HG02852 (cell line): Measurements from ENCODE around the gene MMP3.
"Not testable (repeated sequence)": the region's sequence is repeated elsewhere in the genome, so short reads cannot be mapped to it uniquely, and the experiment has no call there.

Source experiments
- ATAC-seq: cut with Tn5 transposase; IDR thresholded peaks from one replicate; pipeline ENCODE4 v1.9.1; 2021; ENCODE audit warnings: mild to moderate bottlenecking, moderate library complexity; ENCODE audit not compliant: unreplicated experiment

Gene MMP3

DNA sequence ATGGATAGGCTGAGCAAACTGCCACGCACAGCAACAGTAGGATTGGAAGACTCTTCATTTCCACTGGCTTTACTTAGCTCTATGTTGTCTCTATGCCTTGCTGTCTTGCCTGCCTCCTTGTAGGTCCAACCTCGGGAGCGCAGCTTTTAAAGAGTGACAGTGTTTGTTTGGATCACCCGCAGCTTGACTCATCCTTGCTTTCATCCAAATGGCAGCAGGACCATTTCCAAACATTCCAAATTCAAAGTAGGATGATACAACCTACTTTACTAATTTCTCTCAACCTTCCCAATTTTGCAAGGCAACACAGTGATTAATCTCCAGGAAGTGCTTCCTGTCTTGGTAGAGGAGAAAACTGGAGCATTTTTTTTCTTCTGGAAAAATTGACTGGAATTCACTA lies at the start of gene MMP3:
Gene MMP3, minus strand, starts transcription at position 121 of the 400 bp plus-strand sequence. Its CDS starts 63 bp downstream, at position 58.
- no peak for ATAC-seq

DNA sequence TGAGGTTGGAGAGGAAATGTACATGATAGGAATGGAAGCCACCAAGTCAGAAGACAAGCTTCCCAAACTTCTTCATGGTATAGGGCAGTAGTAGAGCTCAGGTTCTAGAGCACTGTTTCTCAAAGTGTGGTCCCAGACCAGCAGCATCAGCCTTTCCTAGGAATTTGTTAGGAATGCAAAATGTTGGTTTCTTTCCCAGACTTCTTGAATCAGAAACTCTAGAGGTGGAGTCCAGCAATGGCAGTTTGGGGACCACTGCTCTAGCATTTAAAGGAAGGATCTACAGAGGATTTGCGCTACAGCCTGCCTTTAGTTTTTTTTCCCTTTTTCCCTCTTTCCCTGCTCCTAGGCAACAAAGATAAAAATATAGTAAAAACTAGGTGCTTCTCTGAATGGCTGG lies 48.3 kb upstream of the MMP3 start:
- no peak for ATAC-seq

DNA sequence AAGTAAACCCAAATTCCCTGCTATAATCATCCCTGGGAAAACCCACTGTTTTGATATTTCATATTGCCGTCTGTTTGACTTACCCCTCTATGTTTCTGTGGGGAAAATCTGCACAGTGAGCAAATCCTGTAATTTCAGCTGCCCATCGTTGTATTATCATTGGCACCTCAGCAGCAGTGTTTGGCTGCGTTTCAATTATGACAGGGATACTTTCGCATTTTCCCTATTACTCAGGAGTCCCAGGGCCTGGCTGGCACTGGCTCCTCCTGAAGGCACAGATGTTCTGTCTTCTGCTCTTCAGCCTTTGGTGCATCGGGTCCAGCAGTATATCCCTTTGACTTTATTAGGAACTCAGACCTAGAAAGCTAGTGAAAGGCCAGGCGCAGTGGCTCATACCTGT lies 43.6 kb upstream of the MMP3 start:
- ATAC-seq: no peak

DNA sequence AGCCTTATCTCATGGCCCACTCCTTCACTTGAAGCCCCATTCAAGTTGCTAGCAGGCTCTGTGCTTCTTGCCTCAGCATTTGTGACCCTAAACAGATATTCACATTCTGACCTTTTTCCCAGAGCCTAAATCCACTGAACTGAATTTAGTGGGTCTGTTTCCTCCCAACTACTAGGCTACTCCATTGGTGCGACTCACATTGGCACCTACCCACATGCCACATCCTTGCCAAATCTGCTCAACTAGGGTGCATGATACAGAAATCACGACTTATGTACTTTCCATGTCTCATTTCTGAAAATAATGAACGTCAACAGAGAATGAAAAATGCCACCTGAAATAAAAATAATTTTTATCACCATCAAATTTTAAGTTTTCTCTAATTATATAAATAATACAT lies 39.7 kb upstream of the MMP3 start:
- no peak for ATAC-seq

DNA sequence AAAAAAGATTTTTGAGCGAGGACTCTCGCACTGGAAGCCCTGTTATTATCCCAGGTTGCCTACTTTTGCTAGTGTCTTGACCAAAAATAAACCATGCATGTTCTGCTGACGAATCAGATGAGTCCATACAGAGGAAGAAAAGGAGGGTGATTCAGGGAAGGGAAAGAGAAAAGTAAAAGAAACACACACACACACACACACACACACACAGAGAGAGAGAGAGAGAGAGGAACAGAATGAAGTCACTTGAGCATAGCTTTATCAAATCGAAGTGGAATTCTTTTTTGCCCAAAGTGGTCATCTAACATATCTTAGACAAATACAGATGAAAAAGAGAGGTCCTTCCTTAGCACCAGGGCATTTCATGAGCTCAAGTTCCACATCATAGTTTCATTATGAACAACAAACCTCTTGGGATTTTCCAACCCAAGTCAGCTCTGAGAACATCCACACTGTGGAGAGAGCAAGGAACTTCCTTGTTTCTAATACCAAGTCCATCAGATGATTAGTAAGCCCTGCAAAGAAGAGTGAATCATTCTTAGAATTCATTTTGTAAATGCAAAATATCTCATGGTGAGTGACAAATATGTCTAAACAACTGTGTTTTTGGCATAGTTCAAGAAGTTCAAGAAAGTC lies 39.1 kb upstream of the MMP3 start:
- ATAC-seq: peak; percentile 83

DNA sequence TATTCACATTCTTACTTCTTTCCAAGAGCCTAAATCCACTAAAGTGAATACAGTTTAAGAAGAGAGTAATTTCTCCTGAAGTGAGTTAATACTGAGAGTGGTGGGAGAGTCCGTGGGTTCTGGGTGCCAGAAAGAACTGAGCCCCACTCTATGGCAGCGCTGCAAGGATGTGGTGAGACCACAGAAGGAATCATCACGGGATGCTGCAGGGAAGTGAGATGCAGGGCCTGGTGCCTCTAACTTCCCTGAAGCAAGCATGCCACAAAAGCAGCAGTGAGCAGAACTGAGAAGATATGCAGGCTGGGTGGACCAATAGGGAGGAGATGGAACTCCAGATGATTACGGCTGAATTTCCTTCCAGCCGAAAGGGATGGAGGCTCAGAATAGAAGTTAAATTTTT lies 36.4 kb upstream of the MMP3 start:
- ATAC-seq: no peak

DNA sequence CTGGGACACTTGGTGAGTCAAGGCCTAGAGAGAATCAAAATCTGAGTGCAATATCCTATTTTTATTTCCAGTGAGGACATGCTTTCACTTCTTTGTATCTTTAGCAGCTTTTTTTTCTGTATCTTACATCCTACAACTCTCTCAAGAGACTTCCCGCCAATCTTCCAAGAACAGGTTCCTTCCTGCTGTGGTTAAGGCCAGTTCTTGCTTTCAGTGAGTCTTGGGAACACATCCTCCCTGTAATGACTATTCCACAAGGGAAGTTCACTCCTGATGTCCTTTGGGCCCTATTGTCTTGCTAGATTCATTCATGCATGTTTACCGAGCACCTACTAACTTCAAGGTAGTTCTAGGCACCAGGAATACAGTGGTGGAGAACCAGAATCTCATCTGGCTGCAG lies 35.2 kb upstream of the MMP3 start:
- no peak for ATAC-seq

DNA sequence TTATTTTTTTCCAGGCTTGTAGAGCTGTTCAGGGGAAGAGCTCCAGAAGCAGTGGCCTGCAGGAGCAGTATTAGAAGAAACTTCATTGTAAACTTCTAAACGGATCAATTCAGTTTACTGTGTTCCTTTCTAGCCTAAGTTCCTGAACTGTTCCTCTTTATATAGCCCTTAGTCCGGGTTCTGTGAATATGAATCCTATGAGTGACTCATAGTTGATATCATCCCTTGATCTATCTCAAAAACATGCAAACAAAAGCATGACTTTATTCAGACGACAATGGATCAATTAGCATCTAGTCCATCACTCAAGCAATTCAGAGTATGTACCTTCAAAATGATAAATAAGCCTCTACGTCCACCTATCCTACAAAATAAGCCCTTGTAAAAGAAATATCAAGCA lies 31.4 kb upstream of the MMP3 start, which contains the start of gene MMP12:
Gene MMP12, minus strand, starts transcription at position 131 of the 400 bp plus-strand sequence. Its CDS starts 45 bp downstream, at position 86.
- ATAC-seq: no peak

DNA sequence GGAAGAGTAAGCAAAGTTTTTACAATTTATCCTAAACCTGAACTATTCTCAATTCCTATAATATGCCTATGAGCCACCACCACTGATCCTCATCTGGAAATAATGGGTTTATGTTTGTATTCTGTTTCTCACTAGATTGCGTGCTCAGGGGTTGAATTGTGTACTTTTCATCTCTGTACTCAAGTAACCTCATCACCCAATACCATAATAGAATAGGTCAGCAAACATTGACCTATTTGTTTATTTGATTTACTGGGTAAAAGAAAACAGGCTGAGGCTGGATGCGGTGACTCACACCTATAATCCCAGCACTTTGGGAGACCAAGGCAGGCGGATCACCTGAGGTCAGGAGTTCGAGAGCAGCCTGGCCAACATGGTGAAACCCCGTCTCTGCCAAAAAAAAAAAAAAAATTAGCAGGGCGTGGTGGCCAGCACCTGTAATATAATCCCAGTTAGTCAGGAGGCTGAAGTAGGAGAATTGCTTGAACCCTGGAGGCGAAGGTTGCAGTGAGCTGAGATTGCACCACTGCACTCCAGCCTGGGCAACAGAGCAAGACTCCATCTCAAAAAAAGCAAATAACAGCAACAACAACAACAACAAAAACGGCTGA lies 26.1 kb upstream of the MMP3 start:
- ATAC-seq: not testable (repeated sequence)

DNA sequence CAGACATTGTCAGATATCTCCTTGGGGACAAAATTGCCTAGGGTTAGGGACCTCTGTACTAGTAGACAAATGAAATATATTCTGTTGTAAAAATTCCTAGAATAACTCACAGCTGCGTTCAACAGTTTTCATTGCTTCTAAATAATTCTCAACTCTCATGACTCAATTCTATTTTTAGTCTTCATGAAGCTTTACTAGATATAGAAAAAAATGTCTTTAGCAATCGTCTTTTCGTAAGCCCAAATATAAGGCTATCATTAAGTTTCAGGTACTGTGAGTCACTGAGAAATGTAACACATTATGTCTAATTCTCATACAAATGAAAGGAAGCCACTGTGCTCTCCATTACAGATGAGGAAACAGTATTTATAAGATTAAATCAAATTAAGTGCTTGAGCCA lies 24.9 kb upstream of the MMP3 start:
- ATAC-seq: no peak

DNA sequence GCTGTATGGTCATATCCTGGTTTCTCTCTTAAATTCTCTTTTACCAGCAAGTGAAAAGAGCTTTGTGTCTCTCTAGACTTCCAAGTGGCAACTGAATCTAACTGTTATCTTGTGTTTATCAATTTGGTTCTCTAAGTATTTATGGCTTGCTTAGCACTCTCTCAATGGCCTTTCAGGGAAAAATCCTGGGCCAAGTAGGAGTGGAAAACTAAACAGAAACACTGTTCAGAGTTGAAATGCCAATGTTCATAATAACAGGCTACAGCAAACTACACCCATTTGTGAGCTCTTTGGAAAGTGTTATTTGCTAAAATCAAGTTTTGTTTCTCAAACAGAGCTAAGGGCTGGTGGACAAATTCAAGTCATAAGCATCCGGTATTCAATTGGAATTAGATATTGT lies 21.3 kb upstream of the MMP3 start:
- ATAC-seq: no peak

DNA sequence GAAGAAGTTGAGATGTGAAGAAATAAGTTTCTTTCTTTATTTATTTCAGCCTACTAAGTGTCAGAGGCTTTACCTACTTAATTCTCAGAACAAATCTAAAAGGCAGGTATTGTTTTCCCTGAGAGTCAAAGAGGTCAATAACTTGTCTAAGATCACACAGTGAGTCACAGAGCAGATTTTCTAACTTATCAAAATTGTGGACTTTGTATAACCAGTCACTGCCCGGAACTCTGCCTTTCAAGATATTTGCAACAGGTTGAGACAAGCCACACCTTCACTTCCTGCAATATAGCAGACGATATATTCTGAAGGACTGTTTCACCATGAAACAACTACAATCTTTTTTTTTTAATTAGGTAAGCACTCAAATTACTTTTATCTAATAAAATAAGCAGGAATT lies 10.5 kb upstream of the MMP3 start:
- ATAC-seq: no peak

DNA sequence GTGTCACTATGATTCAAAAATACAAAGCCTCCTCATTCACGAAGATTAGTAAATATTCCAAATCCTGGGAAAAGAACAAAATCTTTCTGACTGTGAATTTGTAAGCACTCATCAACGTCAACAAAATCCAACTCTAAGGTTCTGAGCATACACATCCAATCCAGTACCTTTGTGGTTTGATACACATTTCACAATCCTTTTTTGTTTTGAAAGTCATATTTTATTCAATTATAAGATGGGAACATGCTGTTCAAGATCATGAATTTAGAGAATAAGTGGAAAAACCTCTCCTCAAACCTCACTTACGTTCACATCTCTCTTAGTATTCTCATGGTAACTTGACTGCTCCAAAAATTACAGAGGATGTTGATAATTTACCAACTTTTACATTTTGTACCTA lies 9.6 kb upstream of the MMP3 start:
- ATAC-seq: no peak

DNA sequence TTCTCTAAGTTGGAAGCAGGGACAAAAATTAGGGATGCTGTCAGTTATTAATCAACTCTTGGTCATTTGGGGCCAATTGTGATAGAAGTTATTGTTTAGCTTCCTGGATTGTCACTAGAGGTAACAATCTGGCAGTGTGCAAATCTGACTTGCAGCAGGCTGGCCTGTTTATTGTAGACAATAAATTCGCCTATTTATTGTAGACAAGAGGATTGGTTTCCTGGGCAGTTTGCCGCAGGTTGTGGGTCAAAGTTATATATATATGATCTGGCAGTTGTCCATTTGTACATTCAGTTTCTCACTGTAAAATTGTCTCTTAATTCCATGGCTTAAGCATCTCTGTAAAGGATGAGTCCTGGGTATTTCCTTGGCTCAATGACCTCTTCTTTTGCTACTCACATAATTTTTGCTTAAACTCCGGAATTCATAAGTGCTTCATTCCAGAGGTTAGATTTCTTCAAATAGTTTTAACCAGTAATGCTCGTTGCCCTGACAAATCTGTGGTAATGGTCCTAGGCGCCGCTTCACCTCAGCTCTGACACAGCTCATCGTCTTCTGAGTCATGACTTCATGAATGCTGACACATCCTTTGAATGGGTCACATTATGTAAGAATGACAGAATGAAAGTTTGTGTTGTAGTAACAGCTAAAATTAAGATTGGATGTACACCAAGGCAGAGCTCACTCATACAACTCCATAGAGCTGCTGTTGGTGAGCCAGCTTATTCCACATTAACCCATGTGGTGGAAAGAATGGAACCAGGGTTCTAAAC lies 7.8 kb upstream of the MMP3 start:
- ATAC-seq: no peak

DNA sequence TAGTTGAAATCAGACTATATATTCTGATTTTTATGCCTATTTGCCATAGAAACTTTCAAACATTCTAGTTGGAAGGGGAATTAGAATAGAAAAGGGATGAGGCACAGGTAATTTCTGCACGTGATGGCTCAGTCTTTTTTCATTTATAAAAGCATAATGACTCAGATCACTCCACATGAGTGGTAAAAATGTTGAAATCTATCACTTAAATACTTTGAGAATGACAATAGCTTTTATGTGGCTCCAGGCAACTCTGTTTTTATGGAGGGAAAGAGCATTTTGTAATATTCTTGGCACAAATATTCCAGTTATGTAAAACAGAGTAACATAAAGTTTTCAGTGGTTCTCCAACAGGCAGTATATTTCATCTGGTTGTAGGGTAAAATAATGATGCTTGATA lies 5.9 kb upstream of the MMP3 start:
- ATAC-seq: no peak

DNA sequence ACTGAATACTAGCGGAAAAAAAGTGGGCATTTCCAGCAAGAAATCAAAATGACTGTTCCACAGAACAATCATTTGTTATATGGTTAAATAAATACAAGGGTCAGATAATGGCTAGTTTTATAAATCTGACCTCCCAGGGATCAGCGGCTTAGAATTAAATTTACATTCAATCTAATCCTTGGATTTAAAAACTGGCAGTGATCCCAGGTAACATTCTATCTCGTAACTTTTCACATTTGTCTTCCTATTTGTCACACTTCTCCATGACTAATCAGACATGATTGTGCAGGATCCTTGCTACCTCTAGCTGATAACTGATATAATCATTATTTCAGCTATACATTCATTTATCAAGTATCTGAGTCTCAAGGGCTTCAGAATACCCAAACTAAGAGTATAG lies 2.9 kb upstream of the MMP3 start:
- no peak for ATAC-seq

DNA sequence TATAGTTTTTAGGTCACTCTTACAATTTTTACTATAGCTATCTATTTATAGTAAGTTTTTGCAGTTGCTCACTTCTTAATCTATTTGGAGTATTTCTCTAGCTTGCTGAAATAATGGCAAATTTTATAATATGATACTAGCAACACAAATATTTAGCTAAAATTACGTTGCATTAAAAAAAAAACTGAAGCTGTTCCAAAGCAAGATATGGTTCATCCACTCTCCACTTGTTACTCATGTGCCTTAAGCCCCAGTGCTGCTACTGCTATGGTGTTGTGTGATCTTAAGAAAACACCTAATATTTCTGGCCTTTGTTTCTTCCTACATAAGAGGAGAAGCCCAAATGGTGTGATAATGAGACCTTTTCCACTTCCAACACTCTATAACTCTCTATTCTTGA lies 479 bp downstream of the MMP3 start:
- no peak for ATAC-seq

DNA sequence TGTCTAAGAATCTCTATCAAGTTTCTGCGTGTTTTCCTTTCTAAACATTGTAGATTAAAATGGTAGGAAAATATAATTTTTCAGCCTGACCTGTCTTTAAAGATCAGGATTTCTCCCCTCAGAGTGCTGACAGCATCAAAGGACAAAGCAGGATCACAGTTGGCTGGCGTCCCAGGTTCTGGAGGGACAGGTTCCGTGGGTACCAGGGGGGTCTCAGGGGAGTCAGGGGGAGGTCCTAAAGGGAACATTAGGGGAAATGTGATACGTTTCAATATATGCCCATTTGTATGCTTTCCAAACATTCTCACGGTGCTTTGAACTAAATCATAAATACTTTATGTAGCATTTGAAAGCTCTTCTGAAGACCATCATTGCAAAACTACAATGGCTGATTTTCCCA lies 3.4 kb downstream of the MMP3 start:
- no peak for ATAC-seq

DNA sequence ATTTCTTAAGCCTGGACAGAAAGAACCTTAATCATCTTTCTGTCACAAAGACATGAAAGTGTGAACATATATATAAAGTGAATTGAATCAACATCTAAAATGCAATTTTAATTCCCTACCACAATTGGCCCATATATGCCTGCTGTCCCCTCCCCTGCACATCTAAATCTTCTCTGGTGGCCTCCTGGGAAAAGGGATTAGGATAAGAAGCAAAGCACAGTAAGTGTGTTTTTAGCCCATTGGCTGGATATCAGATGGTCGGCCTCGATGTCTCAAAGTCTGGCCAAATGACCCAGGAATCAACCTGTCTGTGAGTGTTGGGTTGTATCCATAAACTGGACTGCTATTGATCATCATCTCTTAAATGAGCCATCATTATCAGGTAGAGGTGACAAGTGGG lies 5.8 kb downstream of the MMP3 start:
- no peak for ATAC-seq

DNA sequence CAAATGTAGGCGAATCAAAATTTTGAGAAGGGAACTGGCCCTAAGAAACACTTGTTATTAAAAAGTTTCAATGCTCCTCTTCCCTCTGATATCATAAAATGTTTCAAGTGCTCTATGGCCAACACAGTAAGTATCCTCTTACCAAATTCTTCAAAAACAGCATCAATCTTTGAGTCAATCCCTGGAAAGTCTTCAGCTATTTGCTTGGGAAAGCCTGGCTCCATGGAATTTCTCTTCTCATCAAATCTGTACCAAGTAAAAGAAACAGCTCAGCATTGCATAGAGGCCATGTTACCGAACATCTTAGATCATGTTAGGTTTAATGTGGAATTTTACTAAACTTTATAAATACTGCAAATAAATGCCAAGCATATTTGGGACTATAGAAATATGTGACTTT lies 6.3 kb downstream of the MMP3 start:
- ATAC-seq: no peak

DNA sequence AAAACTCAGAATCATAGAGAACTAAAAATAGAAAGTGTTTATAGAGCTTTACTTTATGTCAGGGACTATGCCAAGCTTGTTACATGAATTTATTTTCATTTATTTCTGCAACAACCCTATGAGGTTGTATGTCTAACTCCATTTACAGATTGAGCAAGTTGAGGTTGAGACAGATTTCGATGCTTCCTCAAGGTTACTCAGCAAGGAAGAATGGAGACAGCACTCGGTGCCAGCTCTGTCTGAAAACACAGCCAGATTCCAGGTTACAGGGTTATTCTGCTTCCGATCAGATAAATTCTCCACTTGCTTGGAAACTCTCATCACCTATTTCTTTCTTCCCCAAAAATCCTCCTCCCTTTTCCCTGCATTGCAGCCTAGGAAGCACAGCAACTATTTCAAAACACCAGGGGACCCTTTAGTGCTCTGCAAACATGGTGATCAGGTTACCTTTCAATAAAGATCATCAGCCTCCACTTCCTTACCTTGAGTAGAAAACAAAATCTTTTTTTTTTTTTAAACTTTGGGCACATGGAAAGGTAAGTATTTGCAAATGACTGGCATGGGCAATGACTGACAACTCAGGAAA lies 7.0 kb downstream of the MMP3 start:
- no peak for ATAC-seq

DNA sequence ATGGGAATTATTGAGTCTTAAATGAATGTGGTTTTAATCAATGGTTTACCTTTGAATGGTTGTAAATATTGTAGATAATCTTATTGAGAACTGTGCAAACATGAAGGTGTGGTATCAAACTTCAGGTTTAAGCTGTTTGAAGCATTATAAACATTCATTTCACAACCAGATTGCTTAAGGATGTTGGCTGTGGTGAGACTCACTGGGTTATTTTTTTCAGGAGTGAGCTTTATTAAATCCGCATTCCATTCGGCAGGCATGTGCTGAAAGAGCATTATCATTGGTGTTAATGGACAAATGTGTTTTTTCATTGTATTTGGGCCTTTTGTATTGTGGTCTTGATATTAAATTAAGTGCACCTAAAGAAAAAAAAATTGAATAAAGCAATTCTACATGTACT lies 9.7 kb downstream of the MMP3 start:
- no peak for ATAC-seq
